Cerebellar cortex (tissue), 1 donor: ENCODE results near the gene ALOX15B.

Source experiments
- DNase-seq: peaks from one replicate; pipeline ENCODE4 v3.0.0-alpha.2; 2015; ENCODE audit warnings: low spot score

Gene ALOX15B

DNA sequence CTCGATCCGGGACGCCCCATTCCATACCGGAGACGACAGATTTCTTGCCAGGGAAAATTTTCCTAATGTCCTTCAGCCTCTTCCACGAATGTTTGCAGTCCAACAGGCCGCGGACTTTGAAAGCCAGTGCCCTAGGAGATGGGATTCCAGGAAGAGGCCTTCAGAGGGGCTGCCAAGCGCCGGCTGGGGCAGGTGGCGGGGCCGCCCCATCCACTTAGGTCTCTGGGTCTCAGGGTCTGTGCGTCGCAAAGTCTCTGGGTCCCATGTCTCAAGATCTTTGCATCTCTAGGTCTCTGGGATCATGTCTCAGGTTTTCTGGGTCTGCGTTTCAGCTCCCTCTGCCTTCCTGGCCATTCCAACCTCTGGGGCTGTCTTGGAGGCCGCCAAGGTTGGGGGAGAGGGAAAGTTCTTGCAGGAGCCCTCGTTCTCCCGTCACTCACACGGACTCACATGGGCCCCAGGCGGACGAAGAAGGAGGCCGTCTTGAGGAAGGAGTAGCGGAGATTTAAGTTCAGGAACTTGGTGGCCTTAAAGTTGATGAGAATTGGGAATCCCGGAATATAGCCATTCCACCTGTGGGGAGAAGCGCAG lies 41.4 kb downstream of the ALOX15B start:
- DNase-seq: no peak

DNA sequence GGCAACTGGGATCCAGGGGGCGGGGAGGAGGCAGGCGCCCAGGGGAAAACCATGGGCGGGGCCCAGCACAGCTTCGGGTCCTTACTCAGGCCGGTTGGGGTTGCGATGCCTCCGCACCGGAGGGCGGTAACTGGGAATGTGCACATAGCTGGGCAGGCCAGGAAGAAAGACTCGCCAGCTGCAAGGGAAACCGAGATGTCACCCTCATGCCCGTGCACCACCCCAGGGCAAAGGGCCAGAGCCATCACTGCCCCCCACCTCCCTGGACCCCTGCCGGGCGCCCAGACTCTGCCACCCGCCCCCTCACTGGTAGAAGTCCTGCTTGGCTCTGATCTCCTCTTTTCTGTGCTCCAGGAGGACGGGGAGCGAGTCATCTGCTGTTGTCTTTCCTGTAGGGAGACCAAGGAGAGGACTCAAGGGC lies 42.0 kb downstream of the ALOX15B start:
- DNase-seq: no peak

DNA sequence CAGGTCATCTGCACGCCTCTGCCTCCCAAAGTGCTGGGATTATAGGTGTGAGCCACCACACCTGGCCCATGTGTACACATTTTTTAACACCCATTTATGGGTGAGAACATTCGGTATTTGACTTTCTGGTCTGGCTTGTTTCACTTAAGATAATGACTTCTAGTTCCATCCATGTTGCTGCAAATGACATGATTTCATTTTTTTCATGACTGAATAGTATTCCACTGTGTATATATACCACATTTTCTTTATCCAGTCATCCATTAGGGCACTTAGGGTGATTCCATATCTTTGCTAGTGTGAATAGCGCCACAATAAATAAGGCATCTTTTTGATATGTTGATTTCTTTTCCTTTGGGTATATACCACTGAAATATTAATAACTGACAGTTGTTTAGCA lies 43.0 kb downstream of the ALOX15B start:
- DNase-seq: no peak

DNA sequence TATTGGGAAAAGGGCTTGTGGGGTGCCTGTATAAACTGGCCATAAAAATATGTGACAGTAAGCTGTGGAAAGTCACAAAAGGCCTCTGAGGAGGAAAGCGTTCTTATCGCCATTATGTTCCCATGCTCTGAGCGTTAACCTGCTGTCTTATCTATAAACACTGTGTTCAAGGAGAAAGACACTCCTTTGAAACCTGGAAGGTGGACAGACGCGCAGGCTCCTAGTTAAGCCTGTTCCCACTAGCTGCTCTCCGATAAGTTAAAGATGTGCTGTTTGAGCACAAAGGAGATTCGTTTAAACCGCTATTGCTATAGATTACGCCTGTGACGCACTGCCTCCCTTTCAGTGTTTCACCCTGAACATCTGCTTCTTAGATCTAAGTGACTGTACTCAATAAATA lies 43.4 kb downstream of the ALOX15B start:
- no peak for DNase-seq

DNA sequence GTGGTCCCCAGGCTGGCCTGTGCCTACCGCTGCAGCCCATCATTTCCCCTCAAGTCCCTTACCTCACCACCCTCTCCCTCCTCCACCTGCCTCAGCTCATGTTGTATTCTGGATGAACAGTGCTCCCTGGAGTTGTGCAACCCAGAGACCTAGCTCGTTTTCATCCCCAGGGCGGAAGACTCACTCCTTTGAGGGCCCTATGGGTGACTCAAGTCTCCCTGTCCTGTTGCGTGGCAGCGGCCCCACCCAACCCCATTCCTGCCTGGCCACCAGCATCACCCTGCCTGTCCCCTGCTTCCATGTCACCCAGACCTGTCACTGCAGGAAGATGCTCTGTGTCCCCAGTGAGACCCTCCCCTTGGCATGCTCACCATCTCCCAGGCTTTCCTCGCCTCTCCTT lies 45.4 kb downstream of the ALOX15B start:
- no peak for DNase-seq

DNA sequence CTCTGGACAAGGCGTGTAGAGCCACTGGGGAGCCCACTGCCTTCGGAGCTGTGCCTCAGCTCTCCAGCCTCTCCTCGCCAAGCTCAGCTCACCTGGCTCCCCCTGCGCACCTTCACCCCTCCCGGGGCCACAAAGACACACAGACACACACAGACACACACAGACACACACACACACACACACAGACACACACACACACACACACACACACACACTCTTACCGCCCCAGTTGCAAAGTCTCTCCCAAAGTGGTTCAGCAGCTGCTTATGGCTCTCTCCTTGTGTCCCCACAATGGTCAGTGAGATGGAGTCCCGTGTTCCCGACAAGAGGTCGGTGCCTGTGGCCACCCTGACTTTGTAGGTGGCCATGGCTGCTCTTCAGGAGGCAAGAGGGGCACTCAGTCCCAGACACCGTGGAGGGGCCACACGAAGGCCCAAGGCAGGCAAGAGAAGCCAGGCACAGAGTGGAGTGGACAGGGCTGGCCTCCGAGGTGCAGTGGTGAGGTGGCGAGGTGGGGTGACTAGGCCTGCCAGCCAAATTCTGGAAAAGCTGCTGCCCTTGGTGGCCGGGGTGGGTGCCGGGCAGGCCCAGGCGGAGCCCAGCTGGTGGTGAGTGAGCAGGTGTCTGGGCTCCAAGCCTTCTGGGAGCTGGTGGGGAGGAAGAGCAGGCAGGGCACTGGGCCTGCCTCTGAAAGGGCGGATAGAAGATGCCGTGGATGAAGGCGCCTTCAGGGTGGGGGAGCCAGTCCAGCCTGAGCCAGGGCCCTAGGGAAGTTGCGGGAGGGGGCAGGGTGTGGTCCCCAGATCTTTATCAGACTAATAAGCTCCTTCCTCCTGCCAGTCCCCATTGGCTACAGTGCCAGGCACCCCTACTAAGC lies 48.5 kb downstream of the ALOX15B start, which contains the start of gene ALOX12B:
TSS of gene ALOX12B (minus strand) at position 642 of the 877 bp plus-strand sequence. CDS start at position 368, 274 bp downstream.
- no peak for DNase-seq

DNA sequence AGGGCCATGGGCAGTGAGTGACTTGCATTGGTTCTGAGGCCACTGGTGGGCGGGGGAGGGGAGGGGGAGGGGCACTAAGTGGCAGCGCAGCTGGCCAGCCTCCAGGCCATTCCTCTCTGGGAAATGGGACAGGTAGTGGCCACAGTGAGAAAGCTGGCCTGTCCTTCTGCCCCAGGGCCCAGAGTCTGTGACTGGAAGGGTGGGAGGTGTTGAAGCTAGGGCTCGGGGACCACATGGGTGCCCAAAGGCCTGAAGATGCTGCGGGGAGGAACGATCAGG lies 49.0 kb downstream of the ALOX15B start:
- DNase-seq: no peak

DNA sequence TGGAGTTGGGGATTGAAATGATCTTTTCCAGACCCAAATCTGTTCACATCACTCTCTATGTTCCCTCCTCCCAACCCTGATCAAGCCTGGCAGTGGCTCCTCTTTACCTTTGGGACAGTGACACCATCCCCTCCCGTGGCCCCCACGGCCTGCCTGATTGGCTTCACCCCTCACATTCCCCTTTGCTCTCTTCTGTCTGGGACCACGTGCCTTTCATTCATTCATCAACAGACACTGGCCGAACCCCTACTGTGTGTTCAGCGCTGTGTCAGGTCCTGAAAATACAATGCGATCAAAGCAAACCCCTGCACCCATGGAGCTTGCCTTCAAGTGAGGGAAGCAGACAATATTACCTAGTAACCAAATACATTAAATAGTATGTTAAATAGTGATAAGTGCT lies 50.9 kb downstream of the ALOX15B start:
- DNase-seq: no peak

DNA sequence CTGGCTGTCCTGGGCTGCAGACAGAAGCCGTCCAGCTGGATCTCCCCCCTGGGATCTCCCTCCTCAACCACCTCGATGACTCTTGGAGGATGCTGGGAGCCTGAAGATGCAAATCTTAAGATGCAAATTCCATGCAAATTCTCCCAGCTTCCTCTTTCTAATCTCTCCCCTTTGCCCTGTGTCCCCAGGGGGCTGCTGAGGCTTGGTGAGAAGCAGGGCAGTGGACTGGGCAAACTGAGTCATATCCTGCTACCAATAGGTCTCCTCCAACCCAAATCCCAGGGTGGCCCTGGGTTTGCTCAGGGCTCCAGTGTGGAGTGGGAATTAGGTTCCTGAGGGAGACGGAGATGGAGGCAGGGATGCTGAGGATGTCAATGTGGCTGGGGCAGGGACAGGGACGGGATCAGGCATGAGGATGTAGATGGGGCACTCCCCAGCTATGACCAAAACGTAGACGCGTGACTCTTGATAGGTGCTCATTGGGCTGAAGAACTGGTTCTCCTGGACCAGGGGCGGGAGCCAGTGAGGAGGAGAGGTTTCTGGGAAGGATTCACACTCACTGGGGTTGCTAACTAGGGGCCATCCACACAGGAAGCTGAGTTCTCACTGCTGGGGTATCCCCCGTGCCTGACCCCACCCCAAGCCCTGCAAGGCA lies 52.3 kb downstream of the ALOX15B start:
- no peak for DNase-seq

DNA sequence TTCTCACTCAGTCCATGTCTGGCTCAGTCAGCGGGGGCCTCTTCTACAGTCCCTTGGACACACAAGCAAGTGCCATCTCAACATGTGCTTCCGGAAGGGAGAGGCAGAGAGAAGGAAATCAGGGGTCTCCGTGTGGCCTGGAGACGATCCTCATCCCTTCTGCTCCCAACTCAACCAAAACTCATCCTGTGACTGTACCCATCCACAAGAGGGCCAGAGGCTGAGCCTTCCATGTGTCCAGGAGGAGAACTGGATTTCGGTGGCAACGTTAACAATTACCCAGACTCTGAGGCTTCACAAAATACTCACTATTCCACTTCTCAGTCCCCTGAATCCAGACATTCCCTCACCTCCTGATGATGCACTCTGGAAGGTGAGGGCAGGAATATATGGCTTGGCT lies 56.5 kb downstream of the ALOX15B start:
- no peak for DNase-seq

DNA sequence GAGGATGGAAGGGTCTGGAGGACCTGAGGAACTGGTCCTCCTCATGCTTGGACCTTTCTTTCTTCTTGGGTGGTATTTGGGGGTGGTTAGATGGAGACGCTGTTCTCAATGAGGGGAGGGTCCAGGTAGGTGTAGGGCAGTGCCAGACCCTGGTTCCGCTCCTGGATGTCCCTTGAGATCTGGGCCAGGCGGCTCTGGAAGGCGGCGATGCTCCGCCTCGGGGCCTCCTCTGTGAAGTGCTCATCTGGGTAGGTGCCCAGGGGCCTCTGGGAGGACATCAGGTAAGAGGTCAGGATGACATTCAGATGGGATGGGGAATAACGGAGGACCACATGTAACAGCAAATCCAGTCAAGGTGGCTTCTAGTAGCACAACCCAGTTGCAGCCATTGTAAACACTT lies 57.7 kb downstream of the ALOX15B start:
- DNase-seq: no peak
